ENCODE results near the gene LUZP2. TPM values are rescaled to one million over a fixed set of nuclear protein-coding genes. Genes with fewer than 3 reads are reported as not detected.

The LUZP2 gene
- total RNA-seq, 3 donors from 2014 or later = 0.96 to 5.0 (median 2.9) TPM

- Histone ChIP-seq H3K27me3 (no peaks in the 10 kb centered on the region), H3K4me1 (no peaks in the 10 kb centered on the region), H3K27ac (no peak overlapping the region), H3K4me3 (no peak overlapping the region), H3K9me3 (no peaks in the 10 kb centered on the region), H3K36me3 (no peaks in the 10 kb centered on the region)
- no peak for TF ChIP-seq POLR2AphosphoS5 (IDR thresholded peaks at IDR 0.05)
- no peak for TF ChIP-seq POLR2A (IDR thresholded peaks at IDR 0.05)
- TF ChIP-seq CTCF (IDR thresholded peaks at IDR 0.05) = no peak
- intact Hi-C loops (cut with DNase I; ENCODE audit: low total_unique reads) = no loop called here
- DNase-seq (ENCODE audit: low spot score in 2 of 2) = no peak
Observed at GRCh38 chr11:24848857-24849256, 352.0 kb downstream of the LUZP2 start.

GRCh38 chr11:24855951-24856350 is 359.1 kb downstream of the LUZP2 start:
- Histone ChIP-seq H3K27me3 (no peaks in the 10 kb centered on the region), H3K36me3 (no peaks in the 10 kb centered on the region), H3K4me3 (no peak overlapping the region), H3K27ac (no peak overlapping the region), H3K4me1 (no peaks in the 10 kb centered on the region), H3K9me3 (no peaks in the 10 kb centered on the region)
- intact Hi-C loops (cut with DNase I; ENCODE audit: low total_unique reads) = no loop called here
- no peak for TF ChIP-seq CTCF (IDR thresholded peaks at IDR 0.05)
- TF ChIP-seq POLR2A (IDR thresholded peaks at IDR 0.05) = no peak
- TF ChIP-seq POLR2AphosphoS5 (IDR thresholded peaks at IDR 0.05) = no peak
- DNase-seq (ENCODE audit: low spot score in 2 of 2) = no peak

- H3K4me3 ChIP-seq = no peak overlapping the region
- intact Hi-C loops (cut with DNase I; ENCODE audit: low total_unique reads) = no loop called here
- H3K9me3 ChIP-seq = peaks cover 8 to 9% of the 10 kb centered on the region in 2 donors
- no peak for TF ChIP-seq POLR2A (IDR thresholded peaks at IDR 0.05)
- DNase-seq (ENCODE audit: low spot score in 2 of 2) = no peak
- H3K4me1 ChIP-seq = no peaks in the 10 kb centered on the region
- H3K27ac ChIP-seq = no peak overlapping the region
- no peaks in the 10 kb centered on the region for H3K36me3 ChIP-seq
- no peaks in the 10 kb centered on the region for H3K27me3 ChIP-seq
Observed at GRCh38 chr11:24859801-24860300, 363.0 kb downstream of the LUZP2 start.

GRCh38 chr11:24861440-24861839 is 364.6 kb downstream of the LUZP2 start:
- intact Hi-C loops (cut with DNase I; ENCODE audit: low total_unique reads) = no loop called here
- Histone ChIP-seq H3K4me3 (no peak overlapping the region), H3K36me3 (no peaks in the 10 kb centered on the region), H3K4me1 (no peaks in the 10 kb centered on the region), H3K27ac (no peak overlapping the region), H3K9me3 (peaks cover 8 to 9% of the 10 kb centered on the region in 2 donors), H3K27me3 (no peaks in the 10 kb centered on the region)
- TF ChIP-seq POLR2AphosphoS5 (IDR thresholded peaks at IDR 0.05) = no peak
- no peak for TF ChIP-seq CTCF (IDR thresholded peaks at IDR 0.05)
- no peak for TF ChIP-seq POLR2A (IDR thresholded peaks at IDR 0.05)
- no peak for DNase-seq (ENCODE audit: low spot score in 2 of 2)

- Histone ChIP-seq H3K9me3 (peaks cover 2 to 3% of the 10 kb centered on the region in 2 donors), H3K27me3 (no peaks in the 10 kb centered on the region), H3K4me1 (no peaks in the 10 kb centered on the region), H3K36me3 (no peaks in the 10 kb centered on the region), H3K4me3 (no peak overlapping the region), H3K27ac (no peak overlapping the region)
- TF ChIP-seq CTCF (IDR thresholded peaks at IDR 0.05) (no peak), POLR2A (IDR thresholded peaks at IDR 0.05) (no peak), POLR2AphosphoS5 (IDR thresholded peaks at IDR 0.05) (no peak)
- DNase-seq (ENCODE audit: low spot score in 2 of 2) = no peak
- intact Hi-C loops (cut with DNase I; ENCODE audit: low total_unique reads) = no loop called here
Observed at GRCh38 chr11:24866743-24867142, 369.9 kb downstream of the LUZP2 start.

- TF ChIP-seq POLR2AphosphoS5 (IDR thresholded peaks at IDR 0.05) = no peak
- no peak for TF ChIP-seq CTCF (IDR thresholded peaks at IDR 0.05)
- TF ChIP-seq POLR2A (IDR thresholded peaks at IDR 0.05) = no peak
- no peaks in the 10 kb centered on the region for H3K36me3 ChIP-seq
- intact Hi-C loops (cut with DNase I; ENCODE audit: low total_unique reads) = no loop called here
Observed at GRCh38 chr11:24870048-24870447, 373.2 kb downstream of the LUZP2 start.

More at GRCh38 chr11:24870048-24870447, 373.2 kb downstream of the LUZP2 start:
- H3K4me3 ChIP-seq = no peak overlapping the region
- DNase-seq (ENCODE audit: low spot score in 2 of 2) = no peak
- H3K9me3 ChIP-seq = no peaks in the 10 kb centered on the region
- H3K4me1 ChIP-seq = no peaks in the 10 kb centered on the region
- no peak overlapping the region for H3K27ac ChIP-seq
- H3K27me3 ChIP-seq = no peaks in the 10 kb centered on the region
